ENCODE data around the gene FTSJ3. TPM values are rescaled to one million over a fixed set of nuclear protein-coding genes. Genes with fewer than 3 reads are reported as not detected.

FTSJ3 gene
- total and polyA plus RNA-seq, 2 experiments from 2014 or later = 29.2 to 61.5 TPM

DNA sequence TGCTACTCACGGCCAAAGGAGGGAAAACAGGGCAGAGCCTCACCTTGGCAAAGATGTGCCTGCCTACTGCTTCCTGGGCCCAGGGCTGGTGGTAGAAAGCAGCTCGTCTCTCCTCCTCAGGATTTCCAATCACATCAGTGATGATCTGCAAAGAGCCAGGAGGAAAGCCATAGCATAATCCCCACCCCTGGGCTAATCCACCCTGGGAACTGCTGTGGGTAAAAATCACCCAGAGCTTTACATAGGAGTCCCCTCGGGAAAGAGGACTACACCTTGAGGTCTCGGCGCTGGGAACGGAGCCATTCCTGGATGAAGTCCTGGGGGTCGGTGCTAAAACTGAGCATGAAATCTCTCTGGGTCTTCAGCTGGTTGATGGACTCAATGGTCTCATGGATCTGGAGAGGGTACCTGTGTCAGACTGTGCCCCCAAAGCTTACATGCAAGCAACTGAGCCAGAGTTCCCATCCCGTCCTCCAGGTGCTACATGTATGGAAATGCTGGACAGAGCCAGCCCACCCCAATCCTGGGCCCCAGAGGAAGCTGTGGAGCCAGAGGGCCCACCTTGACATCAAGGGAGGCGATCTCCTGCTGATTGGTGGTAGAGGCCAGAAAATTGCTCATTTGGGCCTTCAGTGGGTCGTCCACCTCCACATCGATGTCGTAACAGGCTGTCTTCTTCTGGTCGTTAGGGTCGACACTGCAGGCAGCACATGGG, 5.7 kb upstream of the FTSJ3 start:
- H2AFZ ChIP-seq = no peak overlapping the region
- H3K27me3 Mint-ChIP-seq (ENCODE audit: insufficient read depth, low read depth, poor library complexity) = peaks cover 24% of the 10 kb centered on the region
- peaks cover 14% of the 10 kb centered on the region for H3K4me1 Mint-ChIP-seq
- ATAC-seq = no peak
- no peak overlapping the region for H3K27ac ChIP-seq (ENCODE audit: low read depth)
- H3K4me1 ChIP-seq (ENCODE audit: insufficient read depth) = peaks cover 2% of the 10 kb centered on the region; the same call in 1 of the 2 replicates
- no peak overlapping the region for H3K4me3 Mint-ChIP-seq
- peaks cover 13% of the 10 kb centered on the region; the same call in 1 of the 2 replicates for H3F3A ChIP-seq (replicated peaks; ENCODE audit: low read depth)
- H4K20me1 ChIP-seq (replicated peaks; ENCODE audit: insufficient read depth) = peaks cover 17% of the 10 kb centered on the region
- peaks cover 87% of the 10 kb centered on the region for H3K36me3 Mint-ChIP-seq (ENCODE audit: low read depth)
- TF ChIP-seq NANOG (IDR thresholded peaks at IDR 0.05; ENCODE audit: borderline replicate concordance) = no peak
- TF ChIP-seq, protein P1, sequence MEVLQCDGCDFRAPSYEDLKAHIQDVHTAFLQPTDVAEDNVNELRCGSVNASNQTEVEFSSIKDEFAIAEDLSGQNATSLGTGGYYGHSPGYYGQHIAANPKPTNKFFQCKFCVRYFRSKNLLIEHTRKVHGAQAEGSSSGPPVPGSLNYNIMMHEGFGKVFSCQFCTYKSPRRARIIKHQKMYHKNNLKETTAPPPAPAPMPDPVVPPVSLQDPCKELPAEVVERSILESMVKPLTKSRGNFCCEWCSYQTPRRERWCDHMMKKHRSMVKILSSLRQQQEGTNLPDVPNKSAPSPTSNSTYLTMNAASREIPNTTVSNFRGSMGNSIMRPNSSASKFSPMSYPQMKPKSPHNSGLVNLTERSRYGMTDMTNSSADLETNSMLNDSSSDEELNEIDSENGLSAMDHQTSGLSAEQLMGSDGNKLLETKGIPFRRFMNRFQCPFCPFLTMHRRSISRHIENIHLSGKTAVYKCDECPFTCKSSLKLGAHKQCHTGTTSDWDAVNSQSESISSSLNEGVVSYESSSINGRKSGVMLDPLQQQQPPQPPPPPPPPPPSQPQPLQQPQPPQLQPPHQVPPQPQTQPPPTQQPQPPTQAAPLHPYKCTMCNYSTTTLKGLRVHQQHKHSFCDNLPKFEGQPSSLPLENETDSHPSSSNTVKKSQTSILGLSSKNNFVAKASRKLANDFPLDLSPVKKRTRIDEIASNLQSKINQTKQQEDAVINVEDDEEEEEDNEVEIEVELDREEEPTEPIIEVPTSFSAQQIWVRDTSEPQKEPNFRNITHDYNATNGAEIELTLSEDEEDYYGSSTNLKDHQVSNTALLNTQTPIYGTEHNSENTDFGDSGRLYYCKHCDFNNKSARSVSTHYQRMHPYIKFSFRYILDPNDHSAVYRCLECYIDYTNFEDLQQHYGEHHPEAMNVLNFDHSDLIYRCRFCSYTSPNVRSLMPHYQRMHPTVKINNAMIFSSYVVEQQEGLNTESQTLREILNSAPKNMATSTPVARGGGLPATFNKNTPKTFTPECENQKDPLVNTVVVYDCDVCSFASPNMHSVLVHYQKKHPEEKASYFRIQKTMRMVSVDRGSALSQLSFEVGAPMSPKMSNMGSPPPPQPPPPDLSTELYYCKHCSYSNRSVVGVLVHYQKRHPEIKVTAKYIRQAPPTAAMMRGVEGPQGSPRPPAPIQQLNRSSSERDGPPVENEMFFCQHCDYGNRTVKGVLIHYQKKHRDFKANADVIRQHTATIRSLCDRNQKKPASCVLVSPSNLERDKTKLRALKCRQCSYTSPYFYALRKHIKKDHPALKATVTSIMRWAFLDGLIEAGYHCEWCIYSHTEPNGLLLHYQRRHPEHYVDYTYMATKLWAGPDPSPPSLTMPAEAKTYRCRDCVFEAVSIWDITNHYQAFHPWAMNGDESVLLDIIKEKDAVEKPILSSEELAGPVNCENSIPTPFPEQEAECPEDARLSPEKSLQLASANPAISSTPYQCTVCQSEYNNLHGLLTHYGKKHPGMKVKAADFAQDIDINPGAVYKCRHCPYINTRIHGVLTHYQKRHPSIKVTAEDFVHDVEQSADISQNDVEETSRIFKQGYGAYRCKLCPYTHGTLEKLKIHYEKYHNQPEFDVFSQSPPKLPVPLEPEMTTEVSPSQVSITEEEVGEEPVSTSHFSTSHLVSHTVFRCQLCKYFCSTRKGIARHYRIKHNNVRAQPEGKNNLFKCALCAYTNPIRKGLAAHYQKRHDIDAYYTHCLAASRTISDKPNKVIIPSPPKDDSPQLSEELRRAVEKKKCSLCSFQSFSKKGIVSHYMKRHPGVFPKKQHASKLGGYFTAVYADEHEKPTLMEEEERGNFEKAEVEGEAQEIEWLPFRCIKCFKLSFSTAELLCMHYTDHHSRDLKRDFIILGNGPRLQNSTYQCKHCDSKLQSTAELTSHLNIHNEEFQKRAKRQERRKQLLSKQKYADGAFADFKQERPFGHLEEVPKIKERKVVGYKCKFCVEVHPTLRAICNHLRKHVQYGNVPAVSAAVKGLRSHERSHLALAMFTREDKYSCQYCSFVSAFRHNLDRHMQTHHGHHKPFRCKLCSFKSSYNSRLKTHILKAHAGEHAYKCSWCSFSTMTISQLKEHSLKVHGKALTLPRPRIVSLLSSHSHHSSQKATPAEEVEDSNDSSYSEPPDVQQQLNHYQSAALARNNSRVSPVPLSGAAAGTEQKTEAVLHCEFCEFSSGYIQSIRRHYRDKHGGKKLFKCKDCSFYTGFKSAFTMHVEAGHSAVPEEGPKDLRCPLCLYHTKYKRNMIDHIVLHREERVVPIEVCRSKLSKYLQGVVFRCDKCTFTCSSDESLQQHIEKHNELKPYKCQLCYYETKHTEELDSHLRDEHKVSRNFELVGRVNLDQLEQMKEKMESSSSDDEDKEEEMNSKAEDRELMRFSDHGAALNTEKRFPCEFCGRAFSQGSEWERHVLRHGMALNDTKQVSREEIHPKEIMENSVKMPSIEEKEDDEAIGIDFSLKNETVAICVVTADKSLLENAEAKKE (CRISPR knock-in tag; IDR thresholded peaks at IDR 0.05) = no peak
- TF ChIP-seq, protein P2, sequence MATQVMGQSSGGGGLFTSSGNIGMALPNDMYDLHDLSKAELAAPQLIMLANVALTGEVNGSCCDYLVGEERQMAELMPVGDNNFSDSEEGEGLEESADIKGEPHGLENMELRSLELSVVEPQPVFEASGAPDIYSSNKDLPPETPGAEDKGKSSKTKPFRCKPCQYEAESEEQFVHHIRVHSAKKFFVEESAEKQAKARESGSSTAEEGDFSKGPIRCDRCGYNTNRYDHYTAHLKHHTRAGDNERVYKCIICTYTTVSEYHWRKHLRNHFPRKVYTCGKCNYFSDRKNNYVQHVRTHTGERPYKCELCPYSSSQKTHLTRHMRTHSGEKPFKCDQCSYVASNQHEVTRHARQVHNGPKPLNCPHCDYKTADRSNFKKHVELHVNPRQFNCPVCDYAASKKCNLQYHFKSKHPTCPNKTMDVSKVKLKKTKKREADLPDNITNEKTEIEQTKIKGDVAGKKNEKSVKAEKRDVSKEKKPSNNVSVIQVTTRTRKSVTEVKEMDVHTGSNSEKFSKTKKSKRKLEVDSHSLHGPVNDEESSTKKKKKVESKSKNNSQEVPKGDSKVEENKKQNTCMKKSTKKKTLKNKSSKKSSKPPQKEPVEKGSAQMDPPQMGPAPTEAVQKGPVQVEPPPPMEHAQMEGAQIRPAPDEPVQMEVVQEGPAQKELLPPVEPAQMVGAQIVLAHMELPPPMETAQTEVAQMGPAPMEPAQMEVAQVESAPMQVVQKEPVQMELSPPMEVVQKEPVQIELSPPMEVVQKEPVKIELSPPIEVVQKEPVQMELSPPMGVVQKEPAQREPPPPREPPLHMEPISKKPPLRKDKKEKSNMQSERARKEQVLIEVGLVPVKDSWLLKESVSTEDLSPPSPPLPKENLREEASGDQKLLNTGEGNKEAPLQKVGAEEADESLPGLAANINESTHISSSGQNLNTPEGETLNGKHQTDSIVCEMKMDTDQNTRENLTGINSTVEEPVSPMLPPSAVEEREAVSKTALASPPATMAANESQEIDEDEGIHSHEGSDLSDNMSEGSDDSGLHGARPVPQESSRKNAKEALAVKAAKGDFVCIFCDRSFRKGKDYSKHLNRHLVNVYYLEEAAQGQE (IDR thresholded peaks at IDR 0.05; ENCODE audit: unreplicated experiment) = no peak
- TF ChIP-seq ZNF114 (CRISPR knock-in tag; IDR thresholded peaks at IDR 0.05) = no peak
- peak; percentile 22; the same call in 1 of the 2 replicates for TF ChIP-seq POLR2AphosphoS5 (IDR thresholded peaks at IDR 0.05; ENCODE audit: low read depth)
- H3K79me2 ChIP-seq (replicated peaks; ENCODE audit: insufficient read depth) = peaks cover 29% of the 10 kb centered on the region
- no peak overlapping the region for H3K4me3 ChIP-seq
- H3K27ac Mint-ChIP-seq = no peak overlapping the region
- no peak for DNase-seq (ENCODE audit: low spot score)
- H3K9me3 Mint-ChIP-seq = no peaks in the 10 kb centered on the region
- no peak overlapping the region for H3K4me2 ChIP-seq
- H3K9me2 ChIP-seq (ENCODE audit: insufficient read depth) = no peaks in the 10 kb centered on the region
- H3K27me3 ChIP-seq (ENCODE audit: insufficient read depth) = no peaks in the 10 kb centered on the region
- H3K36me3 ChIP-seq (ENCODE audit: insufficient read depth) = peaks cover 41% of the 10 kb centered on the region
